GM12872 (cell line): Measurements from ENCODE around the gene SYNJ2BP.

Experiments used
- CTCF ChIP-seq: IDR thresholded peaks from 3 replicates; pipeline ENCODE4 v1.5.1; 2011; ENCODE audit warnings: low read depth, mild to moderate bottlenecking, low read length, moderate library complexity; ENCODE audit not compliant: insufficient read depth

Gene SYNJ2BP

GRCh38 chr14:70416725-70417349 lies at the start of gene SYNJ2BP:
TSS of gene SYNJ2BP (minus strand) at chr14:70417090. CDS start at chr14:70416963, 127 bp downstream.
- no peak for TF ChIP-seq CTCF

- no peak for TF ChIP-seq CTCF
These were observed 37.8 kb upstream of the SYNJ2BP start for GRCh38 chr14:70454731-70455130.

- TF ChIP-seq CTCF, result no peak
These were observed 35.0 kb upstream of the SYNJ2BP start, which contains the start of gene ADAM21 for GRCh38 chr14:70451874-70452273. TSS of gene ADAM21 (plus strand) at chr14:70452174. CDS start at chr14:70457500, 5,326 bp downstream.

- TF ChIP-seq CTCF, result no peak
These were observed 31.9 kb upstream of the SYNJ2BP start for GRCh38 chr14:70448633-70449340.

GRCh38 chr14:70442750-70443149 lies 25.9 kb upstream of the SYNJ2BP start:
- no peak for TF ChIP-seq CTCF

GRCh38 chr14:70441641-70442040 lies 24.8 kb upstream of the SYNJ2BP start:
- no peak for TF ChIP-seq CTCF

- no peak for TF ChIP-seq CTCF
These were observed 20.0 kb upstream of the SYNJ2BP start for GRCh38 chr14:70436867-70437266.
